Sigmoid colon (tissue), 4 donors: ENCODE data around the gene STOML1.

Experiments used
- EP300 ChIP-seq, 4 donors: sonication (generic); formaldehyde crosslinking; IDR thresholded peaks; one replicate each; pipeline ENCODE4 v1.6.1; 2017; ENCODE audit warnings: antibody characterized with exemption in 4 of 4
- POLR2A ChIP-seq, 2 donors: fragments of 450-650 bp; IDR thresholded peaks; one replicate each; pipeline ENCODE4 v1.6.1; 2016; ENCODE audit warnings: antibody characterized with exemption in 2 of 2, mild to moderate bottlenecking in 2 of 2, moderate library complexity in 2 of 2
- TF ChIP-seq, protein P1 (sequence below), 4 experiments: fragments of 450-650 bp in 3 of 4; fragments of 200-600 bp in 1 of 4; IDR thresholded peaks; one replicate each; pipeline ENCODE4 v1.5.1; 2016 to 2019; ENCODE audit warnings: antibody characterized with exemption in 4 of 4, mild to moderate bottlenecking in 3 of 4, moderate library complexity in 2 of 4

DNA sequence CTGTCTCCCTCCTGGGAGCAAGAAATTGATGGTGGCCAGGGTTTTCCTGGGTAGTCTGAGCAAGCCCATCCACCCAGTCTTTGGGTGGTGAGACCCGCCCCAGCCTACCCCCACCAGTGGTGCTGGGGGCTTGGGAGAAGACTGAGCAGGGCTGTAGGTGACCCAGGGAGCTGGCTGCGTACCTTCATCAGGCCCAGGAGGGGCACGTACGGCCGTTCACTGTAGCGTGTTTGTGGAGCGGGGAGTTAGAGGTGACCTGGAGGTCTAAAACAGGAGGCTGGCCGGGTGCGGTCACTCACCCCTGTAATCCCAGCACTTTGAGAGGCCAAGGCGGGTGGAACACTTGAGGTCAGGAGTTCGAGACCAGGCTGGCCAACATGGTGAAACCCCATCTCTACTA, 54.4 kb downstream of the STOML1 start:
- TF ChIP-seq, protein P1, sequence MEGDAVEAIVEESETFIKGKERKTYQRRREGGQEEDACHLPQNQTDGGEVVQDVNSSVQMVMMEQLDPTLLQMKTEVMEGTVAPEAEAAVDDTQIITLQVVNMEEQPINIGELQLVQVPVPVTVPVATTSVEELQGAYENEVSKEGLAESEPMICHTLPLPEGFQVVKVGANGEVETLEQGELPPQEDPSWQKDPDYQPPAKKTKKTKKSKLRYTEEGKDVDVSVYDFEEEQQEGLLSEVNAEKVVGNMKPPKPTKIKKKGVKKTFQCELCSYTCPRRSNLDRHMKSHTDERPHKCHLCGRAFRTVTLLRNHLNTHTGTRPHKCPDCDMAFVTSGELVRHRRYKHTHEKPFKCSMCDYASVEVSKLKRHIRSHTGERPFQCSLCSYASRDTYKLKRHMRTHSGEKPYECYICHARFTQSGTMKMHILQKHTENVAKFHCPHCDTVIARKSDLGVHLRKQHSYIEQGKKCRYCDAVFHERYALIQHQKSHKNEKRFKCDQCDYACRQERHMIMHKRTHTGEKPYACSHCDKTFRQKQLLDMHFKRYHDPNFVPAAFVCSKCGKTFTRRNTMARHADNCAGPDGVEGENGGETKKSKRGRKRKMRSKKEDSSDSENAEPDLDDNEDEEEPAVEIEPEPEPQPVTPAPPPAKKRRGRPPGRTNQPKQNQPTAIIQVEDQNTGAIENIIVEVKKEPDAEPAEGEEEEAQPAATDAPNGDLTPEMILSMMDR (IDR thresholded peaks at IDR 0.05) = no peak
- TF ChIP-seq EP300 (IDR thresholded peaks at IDR 0.05) (no peak), POLR2A (IDR thresholded peaks at IDR 0.05) (no peak)
